Stimulated activated naive CD8-positive, alpha-beta T cell treated with anti-CD3 and anti-CD28 coated beads, Interleukin-15, Interleukin-2, amounts not matched to agents 100 ng/mL and 50 ng/mL, for 24 hours (primary cell): ENCODE measurements around the gene DRGX.

Experiments used
- H3K27ac Mint-ChIP-seq: one replicate; pipeline ENCODE4 v1.8.0; 2021; ENCODE audit warnings: mild to moderate bottlenecking, mixed read lengths
- H3K27me3 Mint-ChIP-seq: one replicate; pipeline ENCODE4 v1.8.0; 2021; ENCODE audit warnings: mixed read lengths
- H3K36me3 Mint-ChIP-seq: one replicate; pipeline ENCODE4 v1.8.0; 2021; ENCODE audit warnings: low read depth, mixed read lengths
- H3K4me1 Mint-ChIP-seq: one replicate; pipeline ENCODE4 v1.8.0; 2021; ENCODE audit warnings: low read depth, mixed read lengths
- H3K4me3 Mint-ChIP-seq: one replicate; pipeline ENCODE4 v1.8.0; 2021; ENCODE audit warnings: mild to moderate bottlenecking, mixed read lengths
- H3K9me3 Mint-ChIP-seq: one replicate; pipeline ENCODE4 v1.8.0; 2021; ENCODE audit warnings: mixed read lengths

DRGX gene

DNA sequence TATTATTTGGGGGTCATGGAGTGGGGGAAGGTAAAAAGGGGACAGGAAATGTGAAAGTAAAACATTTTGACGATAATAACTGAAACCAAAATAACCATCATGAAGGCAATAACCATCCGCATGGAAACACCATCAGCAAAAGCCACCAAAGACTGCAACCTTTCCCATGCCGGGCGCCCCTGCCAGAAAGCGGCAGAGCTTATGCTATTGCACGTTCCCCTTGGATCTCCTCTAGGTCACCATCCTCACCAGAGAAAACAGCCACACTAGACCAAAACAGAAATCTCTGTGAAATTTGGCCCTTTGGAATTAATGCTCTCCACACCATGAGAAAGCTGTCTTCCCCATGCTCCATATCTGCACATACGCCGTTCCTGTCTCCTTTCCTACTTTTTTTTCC lies 31.1 kb downstream of the DRGX start:
- Mint-ChIP-seq H3K4me1 (peaks cover 3% of the 10 kb centered on the region), H3K27me3 (no peaks in the 10 kb centered on the region), H3K36me3 (no peaks in the 10 kb centered on the region), H3K9me3 (no peaks in the 10 kb centered on the region), H3K27ac (no peak overlapping the region), H3K4me3 (no peak overlapping the region)

- H3K27ac Mint-ChIP-seq, result no peak overlapping the region
- no peaks in the 10 kb centered on the region for H3K27me3 Mint-ChIP-seq
- peaks cover 3% of the 10 kb centered on the region for H3K4me1 Mint-ChIP-seq
- no peaks in the 10 kb centered on the region for H3K36me3 Mint-ChIP-seq
- H3K9me3 Mint-ChIP-seq, result no peaks in the 10 kb centered on the region
- H3K4me3 Mint-ChIP-seq, result no peak overlapping the region
Observed at GRCh38 chr10:49364051-49364450, 31.8 kb downstream of the DRGX start.

GRCh38 chr10:49363309-49364031 lies 32.4 kb downstream of the DRGX start:
- no peaks in the 10 kb centered on the region for H3K9me3 Mint-ChIP-seq
- H3K27ac Mint-ChIP-seq, result no peak overlapping the region
- peaks cover 4% of the 10 kb centered on the region for H3K27me3 Mint-ChIP-seq
- peaks cover 3% of the 10 kb centered on the region for H3K4me1 Mint-ChIP-seq
- no peak overlapping the region for H3K4me3 Mint-ChIP-seq
- H3K36me3 Mint-ChIP-seq, result no peaks in the 10 kb centered on the region

GRCh38 chr10:49362596-49363260 lies 33.2 kb downstream of the DRGX start:
- peaks cover 3% of the 10 kb centered on the region for H3K4me1 Mint-ChIP-seq
- H3K36me3 Mint-ChIP-seq, result no peaks in the 10 kb centered on the region
- no peak overlapping the region for H3K27ac Mint-ChIP-seq
- peaks cover 5% of the 10 kb centered on the region for H3K27me3 Mint-ChIP-seq
- no peak overlapping the region for H3K4me3 Mint-ChIP-seq
- H3K9me3 Mint-ChIP-seq, result peaks cover 3% of the 10 kb centered on the region

GRCh38 chr10:49361735-49362568 lies 33.9 kb downstream of the DRGX start:
- H3K27me3 Mint-ChIP-seq, result peaks cover 5% of the 10 kb centered on the region
- no peak overlapping the region for H3K27ac Mint-ChIP-seq
- H3K4me3 Mint-ChIP-seq, result no peak overlapping the region
- peaks cover 7% of the 10 kb centered on the region for H3K9me3 Mint-ChIP-seq
- H3K36me3 Mint-ChIP-seq, result no peaks in the 10 kb centered on the region
- peaks cover 4% of the 10 kb centered on the region for H3K4me1 Mint-ChIP-seq

DNA sequence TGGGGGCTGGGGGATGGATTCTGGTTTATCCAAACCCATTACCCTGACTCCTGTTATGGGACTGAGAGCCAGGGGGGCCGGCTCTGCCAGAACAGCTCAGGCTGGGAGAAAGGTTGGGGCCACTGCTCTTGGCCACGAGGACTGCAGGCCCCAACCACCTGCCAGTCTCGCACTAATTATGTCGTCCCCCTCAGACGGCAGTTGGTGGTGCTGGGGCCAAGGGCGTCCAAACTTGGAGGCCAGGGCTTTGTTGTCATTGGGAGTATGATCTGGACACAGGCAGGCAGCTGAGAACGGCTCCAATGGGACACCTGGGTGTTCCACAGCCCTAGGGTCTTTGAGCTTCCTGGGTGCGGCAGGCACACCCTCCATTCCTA lies 34.7 kb downstream of the DRGX start:
- H3K9me3 Mint-ChIP-seq, result peaks cover 9% of the 10 kb centered on the region
- H3K36me3 Mint-ChIP-seq, result no peaks in the 10 kb centered on the region
- H3K27me3 Mint-ChIP-seq, result peaks cover 5% of the 10 kb centered on the region
- H3K4me3 Mint-ChIP-seq, result no peak overlapping the region
- H3K4me1 Mint-ChIP-seq, result peaks cover 6% of the 10 kb centered on the region
- H3K27ac Mint-ChIP-seq, result no peak overlapping the region

DNA sequence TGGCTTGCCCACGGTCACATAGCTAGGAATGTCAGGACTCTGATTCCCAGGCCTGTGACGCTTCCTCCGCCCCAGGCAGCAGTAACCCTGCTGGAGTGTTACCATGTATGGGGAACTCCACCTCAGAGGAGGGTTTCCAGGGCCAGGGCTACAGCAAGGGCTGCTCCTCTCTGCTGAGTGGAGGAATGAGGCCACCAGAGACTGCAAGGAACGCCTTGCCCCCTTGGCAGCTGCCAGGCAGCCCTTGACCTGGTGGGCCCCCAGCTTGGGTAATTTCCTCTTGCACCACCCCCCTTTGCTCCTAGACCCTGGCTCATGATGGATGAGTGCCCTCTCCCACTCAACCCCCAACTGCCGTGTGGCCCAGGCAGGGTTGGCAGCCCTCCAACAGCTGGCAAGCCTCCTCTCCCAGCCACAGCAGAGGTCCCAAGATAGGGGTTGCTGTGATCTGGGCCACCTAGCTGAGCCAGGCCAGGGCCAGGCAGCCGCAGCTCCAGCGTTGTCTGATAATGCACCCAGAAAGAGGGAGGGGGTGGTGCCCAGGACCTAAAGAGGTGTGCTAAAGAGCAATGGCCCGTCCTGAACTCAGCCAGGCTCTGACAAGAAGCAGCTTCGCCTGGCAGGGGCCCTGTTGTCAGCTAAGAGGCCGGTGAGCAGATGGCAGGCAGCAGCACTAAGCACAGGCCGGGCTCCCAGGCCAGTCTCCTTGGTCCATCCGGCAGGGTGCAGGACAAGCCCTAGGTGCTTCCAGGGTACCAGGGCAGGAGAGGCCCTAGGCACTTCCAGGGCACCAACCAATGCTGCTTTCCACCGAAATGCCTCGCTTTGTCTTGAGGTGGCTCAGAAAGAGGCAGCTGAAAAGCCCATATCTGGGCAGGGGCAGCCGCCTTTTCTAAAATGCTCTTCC lies 35.4 kb downstream of the DRGX start:
- H3K4me1 Mint-ChIP-seq, result peaks cover 6% of the 10 kb centered on the region
- H3K9me3 Mint-ChIP-seq, result peaks cover 9% of the 10 kb centered on the region
- no peaks in the 10 kb centered on the region for H3K36me3 Mint-ChIP-seq
- H3K27me3 Mint-ChIP-seq, result peaks cover 11% of the 10 kb centered on the region
- no peak overlapping the region for H3K27ac Mint-ChIP-seq
- H3K4me3 Mint-ChIP-seq, result no peak overlapping the region

- Mint-ChIP-seq H3K27ac (no peak overlapping the region), H3K36me3 (no peaks in the 10 kb centered on the region), H3K27me3 (peaks cover 11% of the 10 kb centered on the region), H3K4me3 (no peak overlapping the region), H3K4me1 (peaks cover 6% of the 10 kb centered on the region), H3K9me3 (peaks cover 9% of the 10 kb centered on the region)
Observed at GRCh38 chr10:49359349-49360270, 36.3 kb downstream of the DRGX start.

GRCh38 chr10:49357910-49358309 lies 38.0 kb downstream of the DRGX start:
- peaks cover 9% of the 10 kb centered on the region for H3K9me3 Mint-ChIP-seq
- H3K4me3 Mint-ChIP-seq, result no peak overlapping the region
- no peak overlapping the region for H3K27ac Mint-ChIP-seq
- peaks cover 6% of the 10 kb centered on the region for H3K4me1 Mint-ChIP-seq
- H3K36me3 Mint-ChIP-seq, result no peaks in the 10 kb centered on the region
- peaks cover 11% of the 10 kb centered on the region for H3K27me3 Mint-ChIP-seq

DNA sequence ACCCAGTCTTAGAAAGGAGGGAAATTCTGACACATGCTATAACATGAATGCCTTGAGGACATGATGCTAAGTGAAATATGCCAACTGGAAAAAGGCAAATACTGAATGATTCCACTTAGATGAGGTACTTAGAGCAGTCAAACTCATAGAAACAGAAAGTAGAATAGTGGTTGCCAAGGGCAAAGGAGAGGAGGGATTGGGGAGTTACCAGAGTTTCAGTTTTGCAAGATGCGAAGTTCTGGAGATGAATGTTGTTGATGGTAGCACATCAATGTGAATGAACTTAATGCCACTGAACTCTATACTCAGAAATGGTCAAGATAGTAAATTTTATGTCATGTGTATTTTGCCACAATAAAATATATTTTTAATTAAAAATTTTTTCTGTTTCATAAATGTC lies 38.9 kb downstream of the DRGX start:
- Mint-ChIP-seq H3K36me3 (no peaks in the 10 kb centered on the region), H3K4me3 (no peak overlapping the region), H3K4me1 (peaks cover 4% of the 10 kb centered on the region), H3K9me3 (peaks cover 9% of the 10 kb centered on the region), H3K27me3 (peaks cover 11% of the 10 kb centered on the region), H3K27ac (no peak overlapping the region)

DNA sequence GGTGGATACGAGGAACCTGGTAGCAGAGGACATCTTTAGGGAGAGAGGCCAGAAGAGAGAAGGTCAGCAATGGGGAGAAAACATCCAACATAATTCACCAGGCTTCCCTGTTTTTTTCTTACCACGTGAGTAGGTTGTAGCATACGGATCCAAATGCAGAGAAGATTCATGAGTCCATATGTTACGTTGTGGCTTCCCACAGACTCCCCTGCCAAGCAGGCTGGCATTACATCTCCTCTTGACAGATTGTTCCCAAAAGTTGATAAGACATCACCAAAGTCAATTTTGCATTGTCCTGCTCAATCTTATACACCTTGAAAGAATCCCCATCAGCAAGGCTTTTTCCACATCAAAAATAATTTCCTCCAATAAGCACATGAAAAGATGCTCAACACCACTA lies 39.7 kb downstream of the DRGX start:
- H3K36me3 Mint-ChIP-seq, result no peaks in the 10 kb centered on the region
- H3K27ac Mint-ChIP-seq, result no peak overlapping the region
- no peak overlapping the region for H3K4me3 Mint-ChIP-seq
- H3K4me1 Mint-ChIP-seq, result peaks cover 4% of the 10 kb centered on the region
- H3K9me3 Mint-ChIP-seq, result peaks cover 9% of the 10 kb centered on the region
- peaks cover 11% of the 10 kb centered on the region for H3K27me3 Mint-ChIP-seq

GRCh38 chr10:49355221-49355620 lies 40.7 kb downstream of the DRGX start:
- Mint-ChIP-seq H3K4me3 (no peak overlapping the region), H3K27me3 (peaks cover 11% of the 10 kb centered on the region), H3K4me1 (peaks cover 4% of the 10 kb centered on the region), H3K27ac (no peak overlapping the region), H3K9me3 (peaks cover 12% of the 10 kb centered on the region), H3K36me3 (no peaks in the 10 kb centered on the region)

DNA sequence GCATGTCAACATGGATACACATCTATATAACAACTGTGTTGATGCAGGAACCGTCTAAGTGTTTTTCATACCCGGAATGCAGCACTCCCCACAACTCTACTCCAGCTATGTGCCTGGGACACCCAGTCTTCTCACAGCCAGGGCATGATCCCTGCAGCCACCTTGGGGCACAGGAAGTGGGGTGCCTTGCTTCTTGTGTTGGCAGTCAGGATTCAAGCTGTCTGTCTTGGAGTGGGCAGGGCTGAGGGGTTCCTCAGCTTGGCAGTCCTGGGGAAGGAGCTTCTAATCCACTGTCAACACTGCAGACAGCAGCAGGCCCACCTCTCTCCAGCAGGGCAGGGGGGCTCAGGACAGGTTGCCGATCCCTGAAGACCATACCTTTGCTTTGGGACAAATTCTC lies 41.3 kb downstream of the DRGX start:
- Mint-ChIP-seq H3K4me1 (peaks cover 4% of the 10 kb centered on the region), H3K36me3 (no peaks in the 10 kb centered on the region), H3K27ac (no peak overlapping the region), H3K9me3 (peaks cover 17% of the 10 kb centered on the region), H3K27me3 (peaks cover 11% of the 10 kb centered on the region), H3K4me3 (no peak overlapping the region)
